ENCODE measurements around the gene RCN2.

The RCN2 gene

GRCh38 chr15:76979331-76979925 is 47.9 kb downstream of the RCN2 start:
- Histone ChIP-seq H3K9me3 (peaks cover 0 to 5% (median 0%) of the 10 kb centered on the region in 3 donors), H3K4me1 (no peaks in the 10 kb centered on the region), H3K36me3 (no peaks in the 10 kb centered on the region), H3K27ac (no peak overlapping the region), H3K4me3 (no peak overlapping the region), H3K27me3 (no peaks in the 10 kb centered on the region)
- intact Hi-C loops (cut with DNase I; ENCODE audit: low total_unique reads) = no loop called here
- TF ChIP-seq CTCF (IDR thresholded peaks at IDR 0.05) = no peak
- DNase-seq = no peak

GRCh38 chr15:76979996-76980520 is 48.5 kb downstream of the RCN2 start:
- H3K27ac ChIP-seq = no peak overlapping the region
- no peaks in the 10 kb centered on the region for H3K27me3 ChIP-seq
- H3K36me3 ChIP-seq = no peaks in the 10 kb centered on the region
- no peak overlapping the region for H3K4me3 ChIP-seq
- intact Hi-C loops (cut with DNase I; ENCODE audit: low total_unique reads) = no loop called here
- peaks cover 0 to 5% (median 0%) of the 10 kb centered on the region in 3 donors for H3K9me3 ChIP-seq
- no peaks in the 10 kb centered on the region for H3K4me1 ChIP-seq
- no peak for DNase-seq
- TF ChIP-seq CTCF (IDR thresholded peaks at IDR 0.05) = no peak

GRCh38 chr15:76982356-76982755 is 50.8 kb downstream of the RCN2 start:
- no peak for TF ChIP-seq CTCF (IDR thresholded peaks at IDR 0.05)
- DNase-seq = no peak
- Histone ChIP-seq H3K27ac (no peak overlapping the region), H3K27me3 (no peaks in the 10 kb centered on the region), H3K4me1 (no peaks in the 10 kb centered on the region), H3K4me3 (no peak overlapping the region), H3K9me3 (peaks cover 0 to 5% (median 0%) of the 10 kb centered on the region in 3 donors), H3K36me3 (no peaks in the 10 kb centered on the region)
- intact Hi-C loops (cut with DNase I; ENCODE audit: low total_unique reads) = no loop called here

- no peak overlapping the region for H3K27ac ChIP-seq
- no peaks in the 10 kb centered on the region for H3K4me1 ChIP-seq
- peaks cover 0 to 5% (median 0%) of the 10 kb centered on the region in 3 donors for H3K9me3 ChIP-seq
- intact Hi-C loops (cut with DNase I; ENCODE audit: low total_unique reads) = no loop called here
- H3K4me3 ChIP-seq = no peak overlapping the region
- no peak for DNase-seq
- TF ChIP-seq CTCF (IDR thresholded peaks at IDR 0.05) = no peak
- no peaks in the 10 kb centered on the region for H3K27me3 ChIP-seq
- H3K36me3 ChIP-seq = no peaks in the 10 kb centered on the region
Measured at GRCh38 chr15:76982756-76983155, 51.2 kb downstream of the RCN2 start.

- Histone ChIP-seq H3K27ac (no peak overlapping the region), H3K36me3 (no peaks in the 10 kb centered on the region), H3K9me3 (peaks cover 0 to 4% (median 0%) of the 10 kb centered on the region in 3 donors), H3K4me3 (no peak overlapping the region), H3K4me1 (no peaks in the 10 kb centered on the region), H3K27me3 (no peaks in the 10 kb centered on the region)
- DNase-seq = no peak
- intact Hi-C loops (cut with DNase I; ENCODE audit: low total_unique reads) = no loop called here
- no peak for TF ChIP-seq CTCF (IDR thresholded peaks at IDR 0.05)
Measured at GRCh38 chr15:76983590-76984375, 52.2 kb downstream of the RCN2 start.

All from tibial artery (tissue), 4 donors.